HG02870 (cell line): ENCODE data around the gene ITSN1.
"Not testable (repeated sequence)": the region's sequence is repeated elsewhere in the genome, so short reads cannot be mapped to it uniquely, and the experiment has no call there.

Experiments used
- ATAC-seq: cut with Tn5 transposase; IDR thresholded peaks from one replicate; pipeline ENCODE4 v1.9.1; 2021; ENCODE audit warnings: mild to moderate bottlenecking, moderate library complexity; ENCODE audit not compliant: unreplicated experiment

ITSN1 gene

GRCh38 chr21:33642027-33642895 lies at the start of gene ITSN1:
Gene ITSN1, plus strand, starts transcription at chr21:33642501. Its CDS starts 76,328 bp downstream, at chr21:33718829.
- ATAC-seq = peak; percentile 85

- ATAC-seq = no peak
Observed at GRCh38 chr21:33598051-33598450, 44.2 kb upstream of the ITSN1 start.

- no peak for ATAC-seq
Observed at GRCh38 chr21:33608559-33608958, 33.7 kb upstream of the ITSN1 start.

GRCh38 chr21:33611006-33611744 lies 31.1 kb upstream of the ITSN1 start:
- no peak for ATAC-seq

GRCh38 chr21:33617565-33617964 lies 24.7 kb upstream of the ITSN1 start:
- not testable (repeated sequence) for ATAC-seq

- no peak for ATAC-seq
Observed at GRCh38 chr21:33618407-33618806, 23.9 kb upstream of the ITSN1 start.

- no peak for ATAC-seq
Observed at GRCh38 chr21:33619726-33620125, 22.6 kb upstream of the ITSN1 start.

GRCh38 chr21:33622253-33622652 lies 20.0 kb upstream of the ITSN1 start:
- no peak for ATAC-seq

- not testable (repeated sequence) for ATAC-seq
Observed at GRCh38 chr21:33626151-33626550, 16.1 kb upstream of the ITSN1 start.

- ATAC-seq = no peak
Observed at GRCh38 chr21:33634254-33634653, 8.0 kb upstream of the ITSN1 start.

- ATAC-seq = no peak
Observed at GRCh38 chr21:33640697-33641351, 1.5 kb upstream of the ITSN1 start.

- peak; percentile 78 for ATAC-seq
Observed at GRCh38 chr21:33641352-33642026, 812 bp upstream of the ITSN1 start, which contains the start of gene CRYZL1. Gene CRYZL1, minus strand, starts transcription at chr21:33641741. Its CDS starts 10,190 bp downstream, at chr21:33631551.

- no peak for ATAC-seq
Observed at GRCh38 chr21:33642896-33643657, 776 bp downstream of the ITSN1 start.

GRCh38 chr21:33643658-33644311 lies 1.5 kb downstream of the ITSN1 start:
- ATAC-seq = no peak

- ATAC-seq = no peak
Observed at GRCh38 chr21:33644383-33645074, 2.2 kb downstream of the ITSN1 start.

- ATAC-seq = no peak
Observed at GRCh38 chr21:33645730-33646129, 3.4 kb downstream of the ITSN1 start.

GRCh38 chr21:33647587-33647986 lies 5.3 kb downstream of the ITSN1 start:
- ATAC-seq = no peak

GRCh38 chr21:33648555-33648954 lies 6.3 kb downstream of the ITSN1 start:
- no peak for ATAC-seq

GRCh38 chr21:33650230-33650629 lies 7.9 kb downstream of the ITSN1 start:
- no peak for ATAC-seq
